ENCODE measurements around the gene USP47. TPM values are rescaled to one million over a fixed set of nuclear protein-coding genes. Genes with fewer than 3 reads are reported as not detected.

The USP47 gene
- polyA plus RNA-seq, 1 experiment: 15.0 TPM

DNA sequence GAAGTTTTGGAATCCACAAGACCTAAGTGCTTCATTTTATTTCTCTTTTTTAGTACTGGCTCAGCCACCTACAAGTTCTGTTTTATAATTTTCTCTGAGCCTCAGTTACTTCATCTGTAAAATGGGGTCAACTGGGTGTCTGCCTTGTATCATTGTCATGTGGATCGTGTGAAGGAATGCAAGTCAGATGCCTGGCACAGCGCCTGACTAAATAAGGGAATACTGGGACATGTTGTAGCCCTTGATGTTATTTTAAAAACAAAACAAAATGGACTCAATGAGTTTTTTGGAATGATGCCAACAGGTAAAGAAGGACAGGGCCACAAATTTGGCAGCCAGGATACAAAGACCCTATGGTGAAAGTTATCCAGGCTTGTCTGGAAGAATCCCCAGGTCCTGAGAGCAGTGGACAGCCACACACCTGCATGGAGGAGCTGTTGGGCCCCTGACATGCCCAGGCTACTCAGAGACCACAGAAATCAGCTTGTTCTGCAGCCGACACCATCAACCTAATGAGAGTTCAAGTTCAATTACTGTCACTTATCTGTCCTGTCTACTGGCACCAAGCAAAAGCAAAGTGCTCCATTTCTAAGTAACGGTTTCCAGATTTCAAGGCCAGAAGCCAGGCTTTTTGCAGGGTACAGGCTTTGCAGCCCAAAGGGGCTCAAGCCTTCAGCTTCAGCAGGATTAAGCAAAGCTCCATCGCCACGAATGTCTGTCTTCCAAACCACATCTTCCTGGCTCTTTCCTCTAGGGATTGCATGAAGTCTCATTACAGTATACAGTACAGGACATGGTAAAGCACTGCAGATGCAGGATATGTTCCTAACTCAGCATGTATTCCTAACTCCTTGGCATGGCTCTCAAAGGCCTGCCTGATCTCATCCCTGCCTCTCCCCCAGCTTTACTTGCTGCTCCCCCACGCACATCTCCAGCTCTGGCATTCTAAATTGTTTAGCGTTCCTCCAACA, 148.3 kb downstream of the USP47 start:
- H3K4me3 ChIP-seq (ENCODE audit: low read depth, low read length): no peak overlapping the region
- DNase-seq (ENCODE audit: low read depth): no peak
- H3K27me3 ChIP-seq (ENCODE audit: control insufficient read depth, insufficient read depth, low read length): no peaks in the 10 kb centered on the region
- H3K36me3 ChIP-seq (ENCODE audit: control insufficient read depth, insufficient read depth, low read length): peaks cover 1% of the 10 kb centered on the region; the same call in 1 of the 2 replicates
- TF ChIP-seq, protein P1, sequence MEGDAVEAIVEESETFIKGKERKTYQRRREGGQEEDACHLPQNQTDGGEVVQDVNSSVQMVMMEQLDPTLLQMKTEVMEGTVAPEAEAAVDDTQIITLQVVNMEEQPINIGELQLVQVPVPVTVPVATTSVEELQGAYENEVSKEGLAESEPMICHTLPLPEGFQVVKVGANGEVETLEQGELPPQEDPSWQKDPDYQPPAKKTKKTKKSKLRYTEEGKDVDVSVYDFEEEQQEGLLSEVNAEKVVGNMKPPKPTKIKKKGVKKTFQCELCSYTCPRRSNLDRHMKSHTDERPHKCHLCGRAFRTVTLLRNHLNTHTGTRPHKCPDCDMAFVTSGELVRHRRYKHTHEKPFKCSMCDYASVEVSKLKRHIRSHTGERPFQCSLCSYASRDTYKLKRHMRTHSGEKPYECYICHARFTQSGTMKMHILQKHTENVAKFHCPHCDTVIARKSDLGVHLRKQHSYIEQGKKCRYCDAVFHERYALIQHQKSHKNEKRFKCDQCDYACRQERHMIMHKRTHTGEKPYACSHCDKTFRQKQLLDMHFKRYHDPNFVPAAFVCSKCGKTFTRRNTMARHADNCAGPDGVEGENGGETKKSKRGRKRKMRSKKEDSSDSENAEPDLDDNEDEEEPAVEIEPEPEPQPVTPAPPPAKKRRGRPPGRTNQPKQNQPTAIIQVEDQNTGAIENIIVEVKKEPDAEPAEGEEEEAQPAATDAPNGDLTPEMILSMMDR (IDR thresholded peaks at IDR 0.05; ENCODE audit: insufficient read depth, low read depth, low read length): no peak
- CTCF ChIA-PET: interaction anchor here (0.5 kb wide), 1 partner anchor 218 kb away, joined by 4 read pairs; no protein-coding TSS in a partner anchor
- POLR2A ChIA-PET: no interaction called here

DNA sequence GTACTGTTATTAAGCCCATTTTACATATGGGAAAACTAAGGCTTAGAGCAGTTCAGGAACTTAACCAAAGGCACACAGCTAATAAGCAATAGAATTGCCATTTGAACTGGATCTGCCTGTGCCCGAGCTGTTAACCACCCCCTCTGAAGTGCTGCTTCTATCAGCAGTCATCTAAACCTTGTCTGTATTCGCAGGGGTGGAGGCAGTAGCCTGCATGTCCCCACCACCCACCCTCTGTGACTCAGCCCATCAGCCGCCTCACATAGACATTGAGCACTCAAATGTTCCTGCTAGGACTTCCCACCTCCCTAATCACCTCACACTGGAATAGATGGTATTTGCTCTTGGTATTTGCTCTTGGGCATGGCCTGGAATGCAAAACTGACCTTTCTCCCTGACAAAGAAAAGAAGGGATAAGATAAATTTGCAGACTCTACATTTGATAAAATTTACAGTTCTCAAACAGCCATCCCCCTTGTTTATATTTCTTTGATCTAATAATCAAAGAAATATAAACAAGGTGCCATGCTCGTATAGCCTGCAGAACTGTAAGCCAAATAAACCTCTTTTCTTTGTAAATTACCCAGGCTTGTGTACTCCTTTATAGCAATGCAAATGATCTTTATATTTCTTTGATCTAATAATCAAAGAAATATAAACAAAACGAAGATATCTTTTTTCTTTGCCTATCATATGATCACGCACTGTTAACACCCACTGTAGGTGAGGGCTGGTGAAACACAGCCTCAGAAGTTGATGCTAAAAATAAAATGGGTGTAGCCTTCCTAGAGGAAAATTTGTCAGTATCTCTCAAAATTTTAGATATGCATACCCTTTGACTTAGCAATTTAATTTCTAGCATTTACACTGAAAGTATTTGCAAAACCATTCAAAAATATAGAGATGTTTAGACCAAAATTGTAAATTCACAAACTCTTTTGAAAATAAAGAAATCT, 150.8 kb downstream of the USP47 start:
- DNase-seq (ENCODE audit: low read depth): no peak
- TF ChIP-seq, protein P1 (IDR thresholded peaks at IDR 0.05; ENCODE audit: insufficient read depth, low read depth, low read length): no peak
- no peaks in the 10 kb centered on the region for H3K27me3 ChIP-seq (ENCODE audit: control insufficient read depth, insufficient read depth, low read length)
- POLR2A ChIA-PET: no interaction called here
- no peak overlapping the region for H3K4me3 ChIP-seq (ENCODE audit: low read depth, low read length)
- CTCF ChIA-PET: interaction anchor here (0.9 kb wide), 1 partner anchor 13 kb away, joined by 3 read pairs; no protein-coding TSS in a partner anchor
- peaks cover 6% of the 10 kb centered on the region for H3K36me3 ChIP-seq (ENCODE audit: control insufficient read depth, insufficient read depth, low read length)

GRCh38 chr11:11993839-11994238, 152.1 kb downstream of the USP47 start:
- ChIA-PET CTCF (interaction anchor here (0.6 to 0.9 kb wide), 2 partner anchors 11 to 12 kb away, joined by 3 read pairs; no protein-coding TSS in a partner anchor), POLR2A (interaction anchor here (0.6 kb wide), 1 partner anchor 92 kb away, joined by 12 read pairs; no protein-coding TSS in a partner anchor)
- no peak for DNase-seq (ENCODE audit: low read depth)
- peaks cover 7% of the 10 kb centered on the region for H3K36me3 ChIP-seq (ENCODE audit: control insufficient read depth, insufficient read depth, low read length)
- no peak overlapping the region for H3K4me3 ChIP-seq (ENCODE audit: low read depth, low read length)
- TF ChIP-seq, protein P1 (IDR thresholded peaks at IDR 0.05; ENCODE audit: insufficient read depth, low read depth, low read length): no peak
- no peaks in the 10 kb centered on the region for H3K27me3 ChIP-seq (ENCODE audit: control insufficient read depth, insufficient read depth, low read length)

GRCh38 chr11:11995601-11996000, 153.8 kb downstream of the USP47 start:
- TF ChIP-seq, protein P1 (IDR thresholded peaks at IDR 0.05; ENCODE audit: insufficient read depth, low read depth, low read length): no peak
- CTCF ChIA-PET: interaction anchor here (1.1 kb wide), 1 partner anchor 10 kb away, joined by 4 read pairs; no protein-coding TSS in a partner anchor
- Histone ChIP-seq H3K36me3 (ENCODE audit: control insufficient read depth, insufficient read depth, low read length) (peaks cover 7% of the 10 kb centered on the region), H3K27me3 (ENCODE audit: control insufficient read depth, insufficient read depth, low read length) (no peaks in the 10 kb centered on the region), H3K4me3 (ENCODE audit: low read depth, low read length) (no peak overlapping the region)
- POLR2A ChIA-PET: interaction anchor here (0.6 kb wide), 1 partner anchor 11 kb away, joined by 6 read pairs; no protein-coding TSS in a partner anchor
- DNase-seq (ENCODE audit: low read depth): no peak

All from BJ (cell line).